HCT116 (cell line): ENCODE measurements around the gene PIEZO2.

ENCODE experiments used
- CEBPB ChIP-seq: IDR thresholded peaks from 2 replicates; pipeline ENCODE4 v1.6.1; 2012; ENCODE audit warnings: low read depth
- EZH2 ChIP-seq: fragments of 200-600 bp; sonication (generic); IDR thresholded peaks from 2 replicates; pipeline ENCODE4 v1.6.1; 2017; ENCODE audit warnings: antibody characterized with exemption, mixed run types
- JUND ChIP-seq: IDR thresholded peaks from 2 replicates; pipeline ENCODE4 v1.6.1; 2012
- POLR2AphosphoS5 ChIP-seq: IDR thresholded peaks from 2 replicates; pipeline ENCODE4 v1.6.1; 2011; ENCODE audit warnings: mild to moderate bottlenecking, low read depth, low read length, moderate library complexity
- TCF7L2 ChIP-seq: IDR thresholded peaks from 2 replicates; pipeline ENCODE4 v1.7.0; 2011; ENCODE audit warnings: borderline replicate concordance, inconsistent platforms; ENCODE audit not compliant: insufficient read depth, insufficient read length; ENCODE audit errors: extremely low read depth
- TF ChIP-seq, protein P1 (sequence below), 3 experiments: fragments of 200-600 bp in 1 of 3; sonication (generic) in 1 of 3; IDR thresholded peaks in 2 of 3; conservative IDR thresholded peaks in 1 of 3; 2 replicates each; pipeline ENCODE4 v1.5.1; 2012 to 2017; ENCODE audit warnings: low read depth in 2 of 3, low read length in 2 of 3, antibody characterized with exemption in 1 of 3, borderline replicate concordance in 1 of 3, control low read depth in 1 of 3, mild to moderate bottlenecking in 1 of 3, mixed read lengths in 1 of 3, mixed run types in 1 of 3, moderate library complexity in 1 of 3; ENCODE audit not compliant: insufficient read depth in 1 of 3
- TF ChIP-seq, protein P2 (sequence below): IDR thresholded peaks from 2 replicates; pipeline ENCODE4 v1.6.1; 2012
- TF ChIP-seq, protein P3 (sequence below): IDR thresholded peaks from 2 replicates; pipeline ENCODE4 v1.6.1; 2012; ENCODE audit warnings: low read depth

DNA sequence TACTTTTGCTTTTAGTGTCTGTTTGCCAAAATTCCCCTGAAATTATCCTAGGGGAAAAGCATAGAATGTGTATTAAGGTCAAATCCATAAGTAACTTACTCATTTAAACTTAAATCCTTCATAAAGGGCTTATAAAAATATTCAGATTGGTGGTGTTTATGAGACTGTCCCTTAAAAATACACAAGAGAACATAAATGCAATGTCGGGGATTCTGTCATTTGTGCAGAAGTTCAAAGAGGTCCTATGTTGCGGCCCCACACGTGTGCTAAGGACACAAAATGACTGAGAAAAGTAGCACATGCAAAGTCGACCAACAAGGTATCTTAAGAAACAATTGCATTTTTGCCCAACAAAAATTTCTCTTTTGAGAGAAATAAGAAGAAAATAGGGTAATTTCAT lies 225.1 kb downstream of the PIEZO2 start:
- TF ChIP-seq CEBPB (no peak), JUND (no peak), EZH2 (no peak), POLR2AphosphoS5 (no peak), TCF7L2 (no peak)
- TF ChIP-seq, protein P1, sequence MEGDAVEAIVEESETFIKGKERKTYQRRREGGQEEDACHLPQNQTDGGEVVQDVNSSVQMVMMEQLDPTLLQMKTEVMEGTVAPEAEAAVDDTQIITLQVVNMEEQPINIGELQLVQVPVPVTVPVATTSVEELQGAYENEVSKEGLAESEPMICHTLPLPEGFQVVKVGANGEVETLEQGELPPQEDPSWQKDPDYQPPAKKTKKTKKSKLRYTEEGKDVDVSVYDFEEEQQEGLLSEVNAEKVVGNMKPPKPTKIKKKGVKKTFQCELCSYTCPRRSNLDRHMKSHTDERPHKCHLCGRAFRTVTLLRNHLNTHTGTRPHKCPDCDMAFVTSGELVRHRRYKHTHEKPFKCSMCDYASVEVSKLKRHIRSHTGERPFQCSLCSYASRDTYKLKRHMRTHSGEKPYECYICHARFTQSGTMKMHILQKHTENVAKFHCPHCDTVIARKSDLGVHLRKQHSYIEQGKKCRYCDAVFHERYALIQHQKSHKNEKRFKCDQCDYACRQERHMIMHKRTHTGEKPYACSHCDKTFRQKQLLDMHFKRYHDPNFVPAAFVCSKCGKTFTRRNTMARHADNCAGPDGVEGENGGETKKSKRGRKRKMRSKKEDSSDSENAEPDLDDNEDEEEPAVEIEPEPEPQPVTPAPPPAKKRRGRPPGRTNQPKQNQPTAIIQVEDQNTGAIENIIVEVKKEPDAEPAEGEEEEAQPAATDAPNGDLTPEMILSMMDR (IDR thresholded peaks at IDR 0.05 in 2 of 3, conservative IDR thresholded peaks at IDR 0.05 in 1 of 3; ENCODE audit: borderline replicate concordance in 1 of 3, insufficient read depth in 1 of 3, low read depth in 2 of 3, low read length in 2 of 3): no peak
- TF ChIP-seq, protein P2, sequence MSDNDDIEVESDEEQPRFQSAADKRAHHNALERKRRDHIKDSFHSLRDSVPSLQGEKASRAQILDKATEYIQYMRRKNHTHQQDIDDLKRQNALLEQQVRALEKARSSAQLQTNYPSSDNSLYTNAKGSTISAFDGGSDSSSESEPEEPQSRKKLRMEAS: no peak
- TF ChIP-seq, protein P3, sequence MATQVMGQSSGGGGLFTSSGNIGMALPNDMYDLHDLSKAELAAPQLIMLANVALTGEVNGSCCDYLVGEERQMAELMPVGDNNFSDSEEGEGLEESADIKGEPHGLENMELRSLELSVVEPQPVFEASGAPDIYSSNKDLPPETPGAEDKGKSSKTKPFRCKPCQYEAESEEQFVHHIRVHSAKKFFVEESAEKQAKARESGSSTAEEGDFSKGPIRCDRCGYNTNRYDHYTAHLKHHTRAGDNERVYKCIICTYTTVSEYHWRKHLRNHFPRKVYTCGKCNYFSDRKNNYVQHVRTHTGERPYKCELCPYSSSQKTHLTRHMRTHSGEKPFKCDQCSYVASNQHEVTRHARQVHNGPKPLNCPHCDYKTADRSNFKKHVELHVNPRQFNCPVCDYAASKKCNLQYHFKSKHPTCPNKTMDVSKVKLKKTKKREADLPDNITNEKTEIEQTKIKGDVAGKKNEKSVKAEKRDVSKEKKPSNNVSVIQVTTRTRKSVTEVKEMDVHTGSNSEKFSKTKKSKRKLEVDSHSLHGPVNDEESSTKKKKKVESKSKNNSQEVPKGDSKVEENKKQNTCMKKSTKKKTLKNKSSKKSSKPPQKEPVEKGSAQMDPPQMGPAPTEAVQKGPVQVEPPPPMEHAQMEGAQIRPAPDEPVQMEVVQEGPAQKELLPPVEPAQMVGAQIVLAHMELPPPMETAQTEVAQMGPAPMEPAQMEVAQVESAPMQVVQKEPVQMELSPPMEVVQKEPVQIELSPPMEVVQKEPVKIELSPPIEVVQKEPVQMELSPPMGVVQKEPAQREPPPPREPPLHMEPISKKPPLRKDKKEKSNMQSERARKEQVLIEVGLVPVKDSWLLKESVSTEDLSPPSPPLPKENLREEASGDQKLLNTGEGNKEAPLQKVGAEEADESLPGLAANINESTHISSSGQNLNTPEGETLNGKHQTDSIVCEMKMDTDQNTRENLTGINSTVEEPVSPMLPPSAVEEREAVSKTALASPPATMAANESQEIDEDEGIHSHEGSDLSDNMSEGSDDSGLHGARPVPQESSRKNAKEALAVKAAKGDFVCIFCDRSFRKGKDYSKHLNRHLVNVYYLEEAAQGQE: no peak
